ENCODE results near the gene SPNS3. TPM values are rescaled to one million over a fixed set of nuclear protein-coding genes. Genes with fewer than 3 reads are reported as not detected.

The SPNS3 gene
- total and polyA plus RNA-seq, 2 of the 8 experiments (the other 6 are each of a cell fraction or from before 2014, with no cell fraction given), result not detected

- Histone ChIP-seq H3K4me1 (replicated peaks in 1 of 4; ENCODE audit: control insufficient read depth in 3 of 4, insufficient read depth in 4 of 4, low read length in 3 of 4) (peaks cover 0 to 10% (median 4%) of the 10 kb centered on the region in 4 experiments; a peak in 5 of 7 replicates), H3K79me1 (ENCODE audit: low read depth, low read length) (no peaks in the 10 kb centered on the region), H3K36me3 (ENCODE audit: control insufficient read depth in 2 of 4, insufficient read depth in 4 of 4, low read length in 3 of 4) (no peaks in the 10 kb centered on the region), H3K14ac (ENCODE audit: insufficient read length) (no peak overlapping the region), H2BK12ac (ENCODE audit: low read depth, low read length) (no peak overlapping the region), H3K23ac (ENCODE audit: insufficient read length) (no peak overlapping the region), H2BK120ac (replicated peaks; ENCODE audit: low read depth, low read length) (no peak overlapping the region), H2BK20ac (ENCODE audit: low read length) (no peak overlapping the region), H2BK5ac (ENCODE audit: low read depth, low read length) (no peak overlapping the region), H3K79me2 (ENCODE audit: control insufficient read depth in 1 of 2, insufficient read depth in 2 of 2, low read length in 2 of 2) (no peaks in the 10 kb centered on the region), H3K9me3 (ENCODE audit: insufficient read depth in 2 of 2, low read depth in 1 of 2, low read length in 1 of 2) (no peaks in the 10 kb centered on the region), H3K4ac (replicated peaks; ENCODE audit: insufficient read length, low read depth, low read length) (no peak overlapping the region), H4K91ac (replicated peaks; ENCODE audit: insufficient read length, low read length) (no peak overlapping the region), H3K27me3 (replicated peaks in 1 of 4; ENCODE audit: control insufficient read depth in 3 of 4, extremely low read depth in 1 of 4, insufficient read depth in 3 of 4, low read length in 3 of 4) (no peaks in the 10 kb centered on the region), H3K4me3 (ENCODE audit: extremely low read depth in 1 of 4, insufficient read depth in 2 of 4, low read depth in 3 of 4, low read length in 4 of 4) (no peak overlapping the region), H3K27ac (ENCODE audit: low read depth, low read length) (no peak overlapping the region), H3K4me2 (ENCODE audit: insufficient read depth in 1 of 2, low read depth in 2 of 2, low read length in 2 of 2) (no peak overlapping the region), H3K9ac (replicated peaks in 1 of 4; ENCODE audit: extremely low read depth in 1 of 4, low read depth in 3 of 4, low read length in 3 of 4) (no peak overlapping the region), H4K20me1 (replicated peaks in 1 of 2; ENCODE audit: control insufficient read depth in 1 of 2, insufficient read depth in 2 of 2, low read length in 2 of 2) (no peaks in the 10 kb centered on the region), H4K5ac (ENCODE audit: insufficient read length, low read depth, low read length) (no peak overlapping the region), H2BK15ac (ENCODE audit: low read length) (no peak overlapping the region), H4K8ac (ENCODE audit: extremely low read depth, insufficient read depth, low read length) (no peak overlapping the region), H2AFZ (ENCODE audit: low read length) (no peak overlapping the region), H2AK5ac (ENCODE audit: low read depth, low read length) (no peak overlapping the region), H3K18ac (ENCODE audit: extremely low read depth, low read length) (no peak overlapping the region), H3K56ac (replicated peaks; ENCODE audit: insufficient read length, low read depth, low read length) (no peak overlapping the region), H3K23me2 (ENCODE audit: low read depth, low read length) (no peaks in the 10 kb centered on the region)
- TF ChIP-seq RBBP5 (IDR thresholded peaks at IDR 0.05; ENCODE audit: borderline replicate concordance, low read depth, low read length), result no peak
- no peak for TF ChIP-seq SIRT6 (IDR thresholded peaks at IDR 0.05; ENCODE audit: low read length)
- TF ChIP-seq BCL11A (IDR thresholded peaks at IDR 0.05; ENCODE audit: low read depth in 2 of 2, low read length in 2 of 2), result no peak
- no peak for TF ChIP-seq TCF12 (IDR thresholded peaks at IDR 0.05; ENCODE audit: low read depth, low read length)
- TF ChIP-seq SIX5 (IDR thresholded peaks at IDR 0.05; ENCODE audit: low read depth, low read length), result no peak
- no peak for DNase-seq (ENCODE audit: low read depth in 1 of 2, low spot score in 2 of 2)
- WGBS, 2 experiments (ENCODE audit: extremely low coverage in 1 of 2, insufficient coverage in 1 of 2, insufficient read length in 1 of 2, insufficient replicate concordance in 2 of 2, low coverage in 1 of 2, low lambda C conversion rate in 2 of 2, missing lambda C conversion rate in 1 of 2), result 99% methylated on average over 5 of the region's 5 CpGs; no CpG with 5 or more reads in 1 of the 2 experiments
- FAIRE-seq, result no peak
- ChIA-PET POLR2A (ENCODE audit: partially characterized antibody) (interaction anchor here (2.6 kb wide), 1 partner anchor 10 kb away, joined by 22 read pairs; no protein-coding TSS in a partner anchor), CTCF (ENCODE audit: partially characterized antibody) (interaction anchor here (1.0 to 1.7 kb wide), 3 partner anchors 14 to 140 kb away, joined by 4 to 13 read pairs (median 5); no protein-coding TSS in a partner anchor)
These were observed 46.6 kb upstream of the SPNS3 start for GRCh38 chr17:4387137-4387536.
